ENCODE results near the gene DHRS7B. TPM values are rescaled to one million over a fixed set of nuclear protein-coding genes. Genes with fewer than 3 reads are reported as not detected.

The DHRS7B gene
- total RNA-seq, 1 donor from 2014 or later, result 11.8 TPM

GRCh38 chr17:21166595-21167210, 39.9 kb downstream of the DHRS7B start:
- H3K9me3 Mint-ChIP-seq, result no peaks in the 10 kb centered on the region
- POLR2A ChIA-PET, result no interaction called here
- H3K4me3 Mint-ChIP-seq, result no peak overlapping the region
- CTCF ChIA-PET, result no interaction called here
- no peaks in the 10 kb centered on the region for H3K27me3 Mint-ChIP-seq
- peaks cover 2% of the 10 kb centered on the region for H3K36me3 Mint-ChIP-seq (ENCODE audit: low read depth)
- DNase-seq (no peak), ATAC-seq (ENCODE audit: low read depth) (no peak)
- intact Hi-C loops (cut with micrococcal nuclease), result no loop called here
- no peak overlapping the region for H3K27ac Mint-ChIP-seq
- TF ChIP-seq CTCF (IDR thresholded peaks at IDR 0.05), result no peak
- peaks cover 14% of the 10 kb centered on the region for H3K4me1 Mint-ChIP-seq

GRCh38 chr17:21167303-21167702, 40.5 kb downstream of the DHRS7B start:
- ChIA-PET POLR2A (no interaction called here), CTCF (no interaction called here)
- no peak for DNase-seq
- ATAC-seq (ENCODE audit: low read depth), result no peak
- Mint-ChIP-seq H3K9me3 (no peaks in the 10 kb centered on the region), H3K36me3 (ENCODE audit: low read depth) (peaks cover 7% of the 10 kb centered on the region), H3K4me1 (peaks cover 17% of the 10 kb centered on the region), H3K27ac (no peak overlapping the region), H3K27me3 (no peaks in the 10 kb centered on the region), H3K4me3 (no peak overlapping the region)
- no peak for TF ChIP-seq CTCF (IDR thresholded peaks at IDR 0.05)
- intact Hi-C loops (cut with micrococcal nuclease), result no loop called here

GRCh38 chr17:21168555-21168865, 41.7 kb downstream of the DHRS7B start:
- no peak overlapping the region for H3K4me3 Mint-ChIP-seq
- intact Hi-C loops (cut with micrococcal nuclease), result no loop called here
- POLR2A ChIA-PET, result no interaction called here
- peaks cover 17% of the 10 kb centered on the region for H3K4me1 Mint-ChIP-seq
- no peaks in the 10 kb centered on the region for H3K27me3 Mint-ChIP-seq
- ATAC-seq (ENCODE audit: low read depth) (no peak), DNase-seq (no peak)
- no peak overlapping the region for H3K27ac Mint-ChIP-seq
- no peak for TF ChIP-seq CTCF (IDR thresholded peaks at IDR 0.05)
- H3K9me3 Mint-ChIP-seq, result no peaks in the 10 kb centered on the region
- CTCF ChIA-PET, result no interaction called here
- peaks cover 15% of the 10 kb centered on the region for H3K36me3 Mint-ChIP-seq (ENCODE audit: low read depth)

GRCh38 chr17:21169496-21169895, 42.7 kb downstream of the DHRS7B start:
- H3K36me3 Mint-ChIP-seq (ENCODE audit: low read depth), result peaks cover 24% of the 10 kb centered on the region
- ChIA-PET CTCF (no interaction called here), POLR2A (interaction anchor here (0.6 kb wide), 1 partner anchor 81 kb away, joined by 7 read pairs; no protein-coding TSS in a partner anchor)
- H3K27ac Mint-ChIP-seq, result no peak overlapping the region
- peaks cover 17% of the 10 kb centered on the region for H3K4me1 Mint-ChIP-seq
- H3K9me3 Mint-ChIP-seq, result no peaks in the 10 kb centered on the region
- no peak for TF ChIP-seq CTCF (IDR thresholded peaks at IDR 0.05)
- ATAC-seq (ENCODE audit: low read depth) (no peak), DNase-seq (no peak)
- intact Hi-C loops (cut with micrococcal nuclease), result no loop called here
- no peaks in the 10 kb centered on the region for H3K27me3 Mint-ChIP-seq
- no peak overlapping the region for H3K4me3 Mint-ChIP-seq

GRCh38 chr17:21170809-21171208, 44.0 kb downstream of the DHRS7B start:
- ChIA-PET CTCF (no interaction called here), POLR2A (interaction anchor here (0.6 kb wide), 1 partner anchor 73 kb away, joined by 4 read pairs; no protein-coding TSS in a partner anchor)
- Mint-ChIP-seq H3K4me1 (peaks cover 17% of the 10 kb centered on the region), H3K4me3 (no peak overlapping the region), H3K36me3 (ENCODE audit: low read depth) (peaks cover 25% of the 10 kb centered on the region), H3K27me3 (no peaks in the 10 kb centered on the region), H3K9me3 (no peaks in the 10 kb centered on the region), H3K27ac (no peak overlapping the region)
- no peak for DNase-seq
- TF ChIP-seq CTCF (IDR thresholded peaks at IDR 0.05), result no peak
- intact Hi-C loops (cut with micrococcal nuclease), result no loop called here
- no peak for ATAC-seq (ENCODE audit: low read depth)
